H1 (cell line): Measurements from ENCODE around the gene SPTBN5. TPM values are rescaled to one million over a fixed set of nuclear protein-coding genes. Genes with fewer than 3 reads are reported as not detected.

Experiments used
- SAP30 ChIP-seq: fragments of 300-600 bp; sonication (generic); IDR thresholded peaks from 2 replicates; pipeline ENCODE4 v1.7.1; 2012; ENCODE audit warnings: low read length, moderate library complexity, mild to moderate bottlenecking, inconsistent platforms; ENCODE audit not compliant: insufficient read depth, insufficient replicate concordance
- polyA plus RNA-seq, 7 experiments: library from polyadenylated mRNA; depleted of rRNA in 3 of 7; stranded (reverse) in 5 of 7; unstranded in 2 of 7; fragments of >200 nt in 5 of 7; fragments of 200-250 nt in 2 of 7; gene quantifications; 1 replicate in 5 of 7; 2 replicates in 1 of 7; 4 replicates in 1 of 7; pipeline versions ENCODE4 v1.2.1 to v1.2.3, GENCODE V29; 2011 to 2013; ENCODE audit warnings: missing spikeins in 2 of 7, mixed read lengths in 2 of 7
- total RNA-seq: library from RNA; stranded (reverse); fragmentation: NEBNext Ultra II Directional; extraction: Animal tissue kit (Norgen Biotek cat#: 25700); gene quantifications from 2 replicates; pipeline ENCODE4 v1.2.1, GENCODE V29; 2021
- TF ChIP-seq, protein P1 (sequence below), 3 experiments: IDR thresholded peaks; 1 replicate in 2 of 3; 2 replicates in 1 of 3; pipeline versions ENCODE4 v1.5.1 to v1.6.1; 2011; ENCODE audit warnings: low read length in 3 of 3, mild to moderate bottlenecking in 3 of 3, inconsistent platforms in 2 of 3, low read depth in 1 of 3, moderate library complexity in 1 of 3; ENCODE audit not compliant: insufficient read depth in 1 of 3; ENCODE audit errors: control extremely low read depth in 1 of 3

The SPTBN5 gene
- total and polyA plus RNA-seq, 2 of the 8 experiments (the other 6 are each of a cell fraction or from before 2014, with no cell fraction given), result 0.32 to 0.84 TPM

DNA sequence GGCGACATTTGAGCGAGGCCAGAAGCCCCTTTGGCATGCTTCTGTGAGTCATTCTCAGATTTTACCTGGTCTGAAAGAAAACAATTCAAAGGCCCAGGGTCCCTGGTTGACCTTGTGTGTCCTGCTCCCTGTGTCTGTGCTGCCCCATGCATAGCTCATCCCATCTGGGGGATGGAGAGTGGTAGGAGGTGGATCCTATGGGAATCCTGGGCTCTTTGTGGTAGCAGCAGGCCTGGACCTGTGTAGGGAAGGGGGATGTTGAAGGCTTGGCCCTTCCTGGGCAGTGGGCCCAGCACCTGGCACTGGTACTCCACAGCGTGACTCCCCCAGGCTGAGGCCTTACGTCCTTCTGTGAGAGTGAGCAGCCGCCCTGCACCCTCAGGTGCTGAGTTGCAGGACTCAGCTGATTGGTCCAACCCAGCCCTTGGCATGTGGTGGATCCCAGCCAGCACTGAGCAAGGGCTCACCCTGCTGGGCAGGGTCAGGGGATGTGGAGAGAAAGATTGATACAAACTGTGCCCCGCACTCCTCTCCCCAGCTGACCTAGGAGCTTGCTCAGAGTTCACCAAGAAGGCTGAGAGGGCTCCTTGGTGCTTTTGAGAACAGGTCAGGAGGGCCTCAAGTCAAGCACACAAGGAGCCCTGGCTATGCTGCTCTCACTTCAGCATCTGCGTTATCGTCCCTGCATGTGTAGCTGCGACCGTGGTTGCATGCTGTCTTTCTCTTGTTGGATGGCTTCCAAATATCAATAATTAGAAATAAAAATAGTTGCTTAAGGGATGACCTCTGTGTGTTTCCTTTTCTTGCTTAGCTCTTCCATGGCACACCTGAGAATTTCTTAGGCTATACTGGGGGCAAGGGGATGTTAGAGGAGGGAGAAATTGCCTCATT, 87.3 kb downstream of the SPTBN5 start (continued):
- TF ChIP-seq, protein P1, sequence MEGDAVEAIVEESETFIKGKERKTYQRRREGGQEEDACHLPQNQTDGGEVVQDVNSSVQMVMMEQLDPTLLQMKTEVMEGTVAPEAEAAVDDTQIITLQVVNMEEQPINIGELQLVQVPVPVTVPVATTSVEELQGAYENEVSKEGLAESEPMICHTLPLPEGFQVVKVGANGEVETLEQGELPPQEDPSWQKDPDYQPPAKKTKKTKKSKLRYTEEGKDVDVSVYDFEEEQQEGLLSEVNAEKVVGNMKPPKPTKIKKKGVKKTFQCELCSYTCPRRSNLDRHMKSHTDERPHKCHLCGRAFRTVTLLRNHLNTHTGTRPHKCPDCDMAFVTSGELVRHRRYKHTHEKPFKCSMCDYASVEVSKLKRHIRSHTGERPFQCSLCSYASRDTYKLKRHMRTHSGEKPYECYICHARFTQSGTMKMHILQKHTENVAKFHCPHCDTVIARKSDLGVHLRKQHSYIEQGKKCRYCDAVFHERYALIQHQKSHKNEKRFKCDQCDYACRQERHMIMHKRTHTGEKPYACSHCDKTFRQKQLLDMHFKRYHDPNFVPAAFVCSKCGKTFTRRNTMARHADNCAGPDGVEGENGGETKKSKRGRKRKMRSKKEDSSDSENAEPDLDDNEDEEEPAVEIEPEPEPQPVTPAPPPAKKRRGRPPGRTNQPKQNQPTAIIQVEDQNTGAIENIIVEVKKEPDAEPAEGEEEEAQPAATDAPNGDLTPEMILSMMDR (IDR thresholded peaks at IDR 0.05; ENCODE audit: control extremely low read depth in 1 of 3, insufficient read depth in 1 of 3, low read depth in 1 of 3, low read length in 3 of 3), result peak; percentile 39 to 67 (median 45)
- TF ChIP-seq SAP30, result no peak
- TF ChIP-seq, all 59 proteins: peak for 2
